Esophagus muscularis mucosa (tissue), 4 donors: ENCODE measurements around the gene PLCG1.

Source experiments
- CTCF ChIP-seq, 3 experiments: fragments of 200-600 bp in 2 of 3; fragments of 450-650 bp in 1 of 3; sonication (generic) in 2 of 3; IDR thresholded peaks; one replicate each; pipeline ENCODE4 v1.5.1; 2017 to 2019; ENCODE audit warnings: antibody characterized with exemption in 3 of 3, mild to moderate bottlenecking in 2 of 3, moderate library complexity in 1 of 3
- EP300 ChIP-seq: sonication (generic); formaldehyde crosslinking; IDR thresholded peaks from one replicate; pipeline ENCODE4 v1.6.1; 2017; ENCODE audit warnings: antibody characterized with exemption
- POLR2AphosphoS5 ChIP-seq, 2 donors: sonication (generic); formaldehyde crosslinking; IDR thresholded peaks; one replicate each; pipeline ENCODE4 v1.6.1; 2017; ENCODE audit warnings: antibody characterized with exemption in 2 of 2

GRCh38 chr20:41173161-41173721, 35.9 kb downstream of the PLCG1 start:
- TF ChIP-seq CTCF (IDR thresholded peaks at IDR 0.05) (peak; percentile 98), POLR2AphosphoS5 (IDR thresholded peaks at IDR 0.05) (peak; percentile 67 to 77), EP300 (no peak)
